NCI-H1417 treated with DMSO at 0.1 percent for 48 hours (cell line): ENCODE measurements around the gene IFNL3.
"Not testable (repeated sequence)": the region's sequence is repeated elsewhere in the genome, so short reads cannot be mapped to it uniquely, and the experiment has no call there.

Source experiments
- DNase-seq: peaks from one replicate; lab custom pipeline; 2025; lab: John Stamatoyannopoulos, UW

Gene IFNL3

GRCh38 chr19:39244410-39245100, at the start of gene IFNL3:
Gene IFNL3, minus strand, starts transcription at chr19:39245006. Its CDS starts 39 bp downstream, at chr19:39244967.
- not testable (repeated sequence) for DNase-seq

GRCh38 chr19:39293394-39293793, 48.6 kb upstream of the IFNL3 start:
- DNase-seq, result no peak

GRCh38 chr19:39284032-39284431, 39.2 kb upstream of the IFNL3 start:
- DNase-seq, result no peak

GRCh38 chr19:39282021-39282420, 37.2 kb upstream of the IFNL3 start:
- DNase-seq, result no peak

GRCh38 chr19:39277598-39277997, 32.8 kb upstream of the IFNL3 start:
- DNase-seq, result no peak

- no peak for DNase-seq
Measured at GRCh38 chr19:39276740-39277139, 31.9 kb upstream of the IFNL3 start.

- DNase-seq, result no peak
Measured at GRCh38 chr19:39275578-39275977, 30.8 kb upstream of the IFNL3 start.

- DNase-seq, result not testable (repeated sequence)
Measured at GRCh38 chr19:39273859-39274258, 29.1 kb upstream of the IFNL3 start.

- no peak for DNase-seq
Measured at GRCh38 chr19:39270036-39270871, 25.4 kb upstream of the IFNL3 start.

GRCh38 chr19:39269369-39269768, 24.6 kb upstream of the IFNL3 start:
- DNase-seq, result not testable (repeated sequence)

GRCh38 chr19:39268531-39269223, 23.9 kb upstream of the IFNL3 start:
- DNase-seq, result not testable (repeated sequence)

GRCh38 chr19:39268085-39268484, 23.3 kb upstream of the IFNL3 start, which contains the start of gene IFNL2:
Gene IFNL2, plus strand, starts transcription at chr19:39268396. Its CDS starts 173 bp downstream, at chr19:39268569.
- not testable (repeated sequence) for DNase-seq

- DNase-seq, result no peak
Measured at GRCh38 chr19:39265321-39265916, 20.6 kb upstream of the IFNL3 start.

GRCh38 chr19:39264306-39265290, 19.8 kb upstream of the IFNL3 start:
- DNase-seq, result no peak

- DNase-seq, result no peak
Measured at GRCh38 chr19:39263912-39264305, 19.1 kb upstream of the IFNL3 start.

GRCh38 chr19:39262496-39262895, 17.7 kb upstream of the IFNL3 start:
- DNase-seq, result no peak

- no peak for DNase-seq
Measured at GRCh38 chr19:39261704-39262103, 16.9 kb upstream of the IFNL3 start.

- no peak for DNase-seq
Measured at GRCh38 chr19:39257227-39257626, 12.4 kb upstream of the IFNL3 start.

- DNase-seq, result no peak
Measured at GRCh38 chr19:39254531-39255345, 9.9 kb upstream of the IFNL3 start.
